SJCRH30 (cell line): ENCODE measurements around the gene MDH1B. TPM values are rescaled to one million over a fixed set of nuclear protein-coding genes. Genes with fewer than 3 reads are reported as not detected.
A peak's percentile ranks its signal among the peaks of the same experiment; 100 is the strongest.

ENCODE experiments used
- DNase-seq, 2 experiments: peaks; one replicate each; pipeline ENCODE4 v3.0.0-alpha.2; 2015 to 2020
- H3K27ac ChIP-seq: fragments of 250-450 bp; sonication (Bioruptor Pico); 2 replicates; pipeline ENCODE4 v1.5.1; 2020; ENCODE audit warnings: mild to moderate bottlenecking, moderate library complexity
- H3K27me3 ChIP-seq: fragments of 250-450 bp; sonication (Bioruptor Pico); 2 replicates; pipeline ENCODE4 v1.5.1; 2020; ENCODE audit warnings: mild to moderate bottlenecking, moderate library complexity
- H3K36me3 ChIP-seq: fragments of 250-450 bp; sonication (Bioruptor Pico); 2 replicates; pipeline ENCODE4 v1.5.1; 2020; ENCODE audit warnings: mild to moderate bottlenecking, moderate library complexity
- H3K4me1 ChIP-seq: fragments of 250-450 bp; sonication (Bioruptor Pico); 2 replicates; pipeline ENCODE4 v1.5.1; 2020; ENCODE audit warnings: mild to moderate bottlenecking, moderate library complexity
- H3K4me3 ChIP-seq: fragments of 250-450 bp; sonication (Bioruptor Pico); 2 replicates; pipeline ENCODE4 v1.5.1; 2020; ENCODE audit warnings: mild to moderate bottlenecking, moderate library complexity
- H3K9me3 ChIP-seq: fragments of 250-450 bp; sonication (Bioruptor Pico); replicated peaks from 2 replicates; pipeline ENCODE4 v1.5.1; 2020; ENCODE audit warnings: mild to moderate bottlenecking, moderate library complexity
- total RNA-seq: library from RNA; depleted of rRNA; stranded (reverse); fragments of >200 nt; shearing (Covaris generic); gene quantifications from 2 replicates; pipeline ENCODE4 v1.2.3, GENCODE V29; 2014

The MDH1B gene
- total RNA-seq, 1 experiment from 2014 or later = 1.3 TPM

DNA sequence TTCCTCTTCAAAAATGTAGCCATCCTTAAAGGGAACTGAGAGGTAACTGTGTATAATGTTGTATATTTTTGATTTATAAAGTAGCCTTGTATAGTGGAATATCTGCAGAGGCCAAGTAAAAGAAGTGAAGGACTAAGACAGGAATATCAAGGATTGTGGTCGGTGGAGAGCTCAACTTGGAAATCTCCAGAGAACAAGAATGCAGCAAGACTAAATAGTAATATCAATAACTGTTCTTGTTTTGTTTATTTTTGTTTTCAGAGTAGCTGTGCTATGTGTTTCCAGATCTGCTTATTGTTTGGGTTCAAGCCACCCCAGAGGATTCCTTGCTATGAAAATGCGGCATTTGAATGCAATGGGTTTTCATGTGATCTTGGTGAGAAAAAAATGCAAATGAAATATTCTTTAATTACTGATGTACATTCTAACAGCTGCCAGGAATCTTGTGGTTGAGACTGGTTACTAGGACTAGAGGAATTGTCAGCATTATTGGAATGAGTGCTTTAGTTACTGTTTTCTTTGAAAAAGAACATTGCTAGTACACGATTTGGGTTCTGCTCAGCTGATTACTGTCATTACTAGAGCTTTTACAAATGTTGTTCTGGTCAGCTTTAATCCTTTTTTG, 25.3 kb upstream of the MDH1B start:
- DNase-seq = no peak
- Histone ChIP-seq H3K27me3 (no peaks in the 10 kb centered on the region), H3K4me1 (no peaks in the 10 kb centered on the region), H3K9me3 (no peaks in the 10 kb centered on the region), H3K27ac (no peak overlapping the region), H3K36me3 (peaks cover 48% of the 10 kb centered on the region), H3K4me3 (no peak overlapping the region)

DNA sequence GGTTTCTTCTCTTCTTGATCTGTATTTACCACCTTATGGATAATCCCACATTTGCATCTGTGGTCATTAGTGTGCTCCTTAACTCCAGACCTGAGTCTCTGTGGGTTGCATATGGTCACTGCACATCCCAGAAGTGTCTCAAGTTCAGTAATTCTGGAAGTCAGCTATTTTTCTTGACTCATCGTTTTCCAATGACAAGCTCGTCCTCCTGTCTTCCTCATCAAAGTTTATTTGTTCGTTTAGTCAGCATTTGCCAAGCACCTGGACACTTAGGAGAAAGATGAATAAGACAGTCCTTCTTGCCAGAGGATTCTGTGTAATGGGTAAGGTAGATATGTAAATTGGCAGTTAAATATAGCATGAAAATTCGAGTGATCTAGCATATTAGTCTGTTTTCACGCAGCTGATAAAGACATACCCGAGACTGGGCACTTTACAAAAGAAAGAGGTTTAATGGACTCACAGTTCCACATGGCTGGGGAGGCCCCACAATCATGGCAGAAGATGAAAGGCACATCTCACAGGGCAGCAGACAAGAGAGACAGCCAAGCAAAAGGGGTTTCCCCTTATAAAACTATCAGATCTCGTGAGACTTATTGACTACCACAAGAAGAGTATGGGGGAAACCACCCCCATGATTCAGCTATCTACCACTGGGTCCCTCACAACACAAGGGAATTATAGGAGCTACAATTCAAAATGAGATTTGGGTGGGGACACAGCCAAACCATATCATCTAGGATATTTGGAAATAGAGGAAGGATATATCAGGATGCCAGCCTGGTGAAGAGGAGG, 19.6 kb upstream of the MDH1B start:
- Histone ChIP-seq H3K4me1 (no peaks in the 10 kb centered on the region), H3K36me3 (peaks cover 63% of the 10 kb centered on the region), H3K4me3 (no peak overlapping the region), H3K27me3 (no peaks in the 10 kb centered on the region), H3K27ac (no peak overlapping the region), H3K9me3 (no peaks in the 10 kb centered on the region)
- no peak for DNase-seq

DNA sequence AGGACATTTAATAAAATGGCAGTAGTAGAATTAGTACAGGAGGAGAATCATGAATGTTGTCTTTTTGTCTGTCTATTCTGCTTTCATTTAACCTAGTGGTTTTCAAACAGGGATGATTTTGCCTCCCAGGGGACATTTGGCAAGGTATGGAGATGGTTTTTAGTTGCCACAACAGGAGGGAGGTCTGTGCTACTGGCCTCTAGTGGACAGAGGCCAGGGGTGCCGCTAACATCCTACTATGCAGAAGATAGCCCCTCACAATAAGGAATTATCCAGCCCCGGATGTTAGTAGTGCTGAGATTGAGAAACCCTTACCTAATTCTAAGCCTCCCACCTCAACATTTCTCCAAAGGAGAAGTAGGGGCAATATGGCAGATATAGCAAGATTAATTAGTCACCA, 18.6 kb upstream of the MDH1B start:
- Histone ChIP-seq H3K9me3 (no peaks in the 10 kb centered on the region), H3K36me3 (peaks cover 65% of the 10 kb centered on the region), H3K4me1 (no peaks in the 10 kb centered on the region), H3K27me3 (no peaks in the 10 kb centered on the region), H3K4me3 (no peak overlapping the region), H3K27ac (no peak overlapping the region)
- peak in 1 of 2 experiments; percentile 25 for DNase-seq

DNA sequence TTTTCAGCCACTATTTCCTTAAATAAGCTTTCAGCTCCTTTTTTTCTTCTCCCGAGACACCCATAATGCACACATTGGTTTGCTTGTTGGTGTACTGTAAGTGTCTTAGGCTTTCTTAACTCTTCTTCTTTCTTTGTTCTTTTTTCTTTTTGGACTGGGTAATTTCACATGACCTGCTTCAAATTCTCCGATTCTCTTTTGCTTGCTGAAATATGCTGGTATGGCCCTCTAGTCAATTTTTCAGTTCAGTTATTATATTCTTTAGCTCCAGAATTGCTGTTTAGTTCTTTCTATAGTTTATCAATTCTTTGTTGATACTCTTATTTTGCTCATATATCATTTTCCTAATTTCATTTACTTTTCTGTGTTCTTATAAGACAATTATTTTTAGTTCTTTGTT, 15.5 kb upstream of the MDH1B start:
- no peak for DNase-seq
- H3K27ac ChIP-seq = no peak overlapping the region
- H3K36me3 ChIP-seq = peaks cover 65% of the 10 kb centered on the region

DNA sequence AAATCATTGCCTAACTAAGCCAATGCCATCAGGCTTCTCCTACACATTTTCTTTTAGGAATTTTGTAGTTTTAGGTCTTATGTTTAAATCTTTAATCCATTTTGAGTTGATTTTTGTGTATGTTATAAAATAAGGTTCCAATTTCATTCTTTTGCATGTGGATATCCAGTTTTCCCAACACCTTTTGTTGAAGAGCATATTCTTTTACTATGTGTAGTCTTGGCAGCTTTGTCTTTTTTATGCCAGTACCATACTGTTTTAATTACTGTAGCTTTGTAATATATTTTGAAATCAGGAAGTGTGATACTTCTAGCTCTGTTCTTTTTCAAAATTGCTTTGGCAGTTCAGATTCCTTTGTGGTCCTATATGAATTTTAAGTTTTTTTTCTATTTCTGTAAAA, 11.3 kb upstream of the MDH1B start:
- no peaks in the 10 kb centered on the region for H3K27me3 ChIP-seq
- H3K27ac ChIP-seq = no peak overlapping the region
- no peak for DNase-seq
- peaks cover 77% of the 10 kb centered on the region for H3K36me3 ChIP-seq
- H3K4me3 ChIP-seq = no peak overlapping the region
- no peaks in the 10 kb centered on the region for H3K4me1 ChIP-seq
- no peaks in the 10 kb centered on the region for H3K9me3 ChIP-seq

More for the DNA sequence above, 15.5 kb upstream of the MDH1B start:
- H3K9me3 ChIP-seq = no peaks in the 10 kb centered on the region
- H3K4me1 ChIP-seq = no peaks in the 10 kb centered on the region
- no peak overlapping the region for H3K4me3 ChIP-seq
- no peaks in the 10 kb centered on the region for H3K27me3 ChIP-seq

DNA sequence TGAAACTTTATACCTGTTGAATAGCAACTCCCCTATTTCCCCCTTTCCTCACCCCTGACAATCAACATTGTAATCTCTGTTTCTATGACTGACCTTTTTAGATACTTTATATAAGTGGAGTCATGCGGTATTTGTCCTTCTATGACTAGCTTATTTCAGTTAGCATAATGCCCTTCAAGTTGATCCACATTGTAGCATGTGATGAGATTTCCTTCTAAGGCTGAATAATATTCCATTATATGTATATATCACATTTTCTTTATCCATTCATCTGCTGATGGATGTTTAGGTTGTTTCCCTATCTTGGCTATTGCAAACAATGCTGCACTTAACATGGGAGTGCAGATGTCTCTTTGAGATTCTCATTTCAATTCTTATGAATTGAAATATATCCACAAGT, 9.7 kb upstream of the MDH1B start:
- Histone ChIP-seq H3K27me3 (no peaks in the 10 kb centered on the region), H3K36me3 (peaks cover 67% of the 10 kb centered on the region)

DNA sequence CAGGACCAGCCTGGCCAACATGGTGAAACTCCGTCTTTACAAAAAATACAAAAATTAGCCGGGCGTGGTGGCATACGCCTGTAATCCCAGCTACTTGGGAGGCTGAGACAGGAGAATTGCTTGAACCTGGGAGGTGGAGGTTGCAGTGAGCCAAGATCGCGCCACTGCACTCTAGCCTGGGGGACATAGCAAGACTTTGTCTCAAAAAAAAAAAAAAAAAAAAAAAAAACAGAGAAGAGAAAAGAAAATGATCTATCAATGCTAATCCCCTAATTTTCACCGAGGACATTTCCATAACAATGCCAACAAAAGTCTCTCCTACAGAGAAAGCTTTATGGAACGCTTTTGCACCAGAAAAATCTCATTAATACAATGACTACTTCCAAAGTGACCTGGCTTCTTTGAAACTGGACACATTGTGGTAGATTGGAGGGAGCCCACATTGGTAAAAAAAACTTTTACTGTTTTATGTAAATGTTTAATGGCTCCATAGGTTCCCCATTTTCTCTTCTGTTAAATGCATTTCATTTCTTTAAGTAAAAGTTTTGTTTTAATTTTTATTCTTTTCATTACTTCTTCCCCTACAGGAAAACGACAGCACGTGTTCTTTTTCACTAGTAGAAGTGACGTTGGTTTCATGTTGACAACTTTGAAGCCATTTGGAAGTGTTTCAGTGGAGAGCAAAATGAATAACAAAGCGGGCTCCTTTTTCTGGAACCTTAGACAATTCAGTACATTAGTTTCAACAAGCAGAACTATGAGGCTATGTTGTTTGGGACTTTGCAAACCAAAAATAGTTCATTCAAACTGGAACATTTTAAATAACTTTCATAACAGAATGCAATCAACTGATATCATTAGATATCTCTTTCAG, 1.2 kb upstream of the MDH1B start:
- no peak for DNase-seq
- H3K4me3 ChIP-seq = peak overlapping the region; percentile 98
- H3K27ac ChIP-seq = peak overlapping the region; percentile 90
- H3K36me3 ChIP-seq = peaks cover 16% of the 10 kb centered on the region
- H3K9me3 ChIP-seq = no peaks in the 10 kb centered on the region
- H3K4me1 ChIP-seq = peaks cover 5% of the 10 kb centered on the region; the same call in 1 of the 2 replicates
- no peaks in the 10 kb centered on the region for H3K27me3 ChIP-seq

More for the DNA sequence above, 9.7 kb upstream of the MDH1B start:
- H3K27ac ChIP-seq = no peak overlapping the region
- no peaks in the 10 kb centered on the region for H3K9me3 ChIP-seq
- no peak for DNase-seq
- H3K4me1 ChIP-seq = no peaks in the 10 kb centered on the region
- no peak overlapping the region for H3K4me3 ChIP-seq

DNA sequence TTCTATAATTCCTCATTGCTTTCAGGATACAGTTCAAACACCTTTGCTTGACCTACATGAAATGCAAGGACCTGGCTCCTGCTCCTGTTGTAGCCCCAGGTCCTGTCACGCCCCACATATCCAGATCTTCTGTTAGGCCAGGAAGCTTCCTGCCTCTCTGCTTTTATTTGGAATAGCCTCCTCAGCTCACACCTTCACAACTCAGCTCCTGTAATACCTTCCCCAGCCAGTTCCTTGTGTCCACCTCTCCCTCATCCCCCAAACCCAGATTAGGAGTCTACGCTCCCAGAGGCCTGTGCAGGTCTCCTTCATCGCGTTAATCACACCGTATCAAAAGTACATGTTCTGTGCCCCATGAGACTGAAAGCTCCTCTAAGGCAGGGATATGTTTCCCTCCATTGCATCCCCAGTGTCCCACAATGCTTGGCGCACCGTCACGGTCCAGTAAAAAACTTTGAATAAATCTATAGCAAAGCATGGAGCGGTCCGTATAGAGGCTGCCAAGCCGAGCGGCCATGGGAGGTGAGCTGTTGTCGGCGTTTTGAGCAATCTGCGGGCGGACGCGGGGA, 371 bp downstream of the MDH1B start:
- Histone ChIP-seq H3K9me3 (no peaks in the 10 kb centered on the region), H3K4me1 (peaks cover 5% of the 10 kb centered on the region; the same call in 1 of the 2 replicates), H3K4me3 (peak overlapping the region; percentile 98), H3K27ac (peak overlapping the region; percentile 90), H3K36me3 (peaks cover 14% of the 10 kb centered on the region), H3K27me3 (no peaks in the 10 kb centered on the region)
- no peak for DNase-seq

DNA sequence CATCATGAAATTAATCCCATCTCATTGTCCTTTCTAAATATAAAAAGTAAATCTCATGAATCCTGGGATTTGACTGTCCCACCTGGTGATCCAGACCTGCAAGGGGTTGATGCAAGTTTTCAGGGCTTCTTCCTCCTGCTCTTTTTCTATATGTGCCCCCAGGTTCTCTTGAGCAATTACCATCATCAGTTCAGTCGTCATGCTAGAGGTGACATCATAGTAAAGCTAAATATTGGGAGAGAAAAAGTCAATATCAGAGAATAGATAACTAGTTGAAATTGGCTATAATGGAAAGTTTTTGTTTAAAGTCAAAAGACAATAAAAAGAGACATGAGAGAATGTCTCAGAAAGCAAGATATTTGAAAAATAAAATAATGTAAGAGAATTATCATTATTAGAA, 8.3 kb downstream of the MDH1B start:
- no peak for DNase-seq
- no peaks in the 10 kb centered on the region for H3K36me3 ChIP-seq
- no peaks in the 10 kb centered on the region for H3K4me1 ChIP-seq
- no peaks in the 10 kb centered on the region for H3K9me3 ChIP-seq
- H3K27me3 ChIP-seq = no peaks in the 10 kb centered on the region; the same call in 1 of the 2 replicates
- no peak overlapping the region for H3K4me3 ChIP-seq
- H3K27ac ChIP-seq = no peak overlapping the region

DNA sequence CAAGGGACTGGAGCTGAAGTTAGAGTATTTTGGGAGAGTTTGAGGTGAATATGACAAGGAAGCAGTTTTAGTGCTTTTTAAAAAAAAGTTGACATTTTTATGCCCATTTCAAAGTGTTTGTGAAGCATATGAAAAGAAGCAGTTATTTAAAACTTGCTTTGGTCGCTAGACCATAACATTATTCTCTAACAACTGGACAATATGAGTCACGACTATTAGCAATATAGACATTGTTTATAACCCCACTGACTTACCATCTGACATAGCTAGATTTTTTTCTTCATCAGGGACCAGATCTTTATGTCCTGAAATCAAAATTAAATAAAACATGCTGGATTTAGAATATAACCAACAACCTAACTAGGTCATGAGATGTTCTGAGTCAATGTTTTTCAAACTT, 24.3 kb downstream of the MDH1B start:
- Histone ChIP-seq H3K36me3 (no peaks in the 10 kb centered on the region), H3K4me1 (peaks cover 5% of the 10 kb centered on the region; the same call in 1 of the 2 replicates), H3K9me3 (no peaks in the 10 kb centered on the region), H3K4me3 (no peak overlapping the region), H3K27me3 (no peaks in the 10 kb centered on the region), H3K27ac (no peak overlapping the region)
- DNase-seq = no peak

DNA sequence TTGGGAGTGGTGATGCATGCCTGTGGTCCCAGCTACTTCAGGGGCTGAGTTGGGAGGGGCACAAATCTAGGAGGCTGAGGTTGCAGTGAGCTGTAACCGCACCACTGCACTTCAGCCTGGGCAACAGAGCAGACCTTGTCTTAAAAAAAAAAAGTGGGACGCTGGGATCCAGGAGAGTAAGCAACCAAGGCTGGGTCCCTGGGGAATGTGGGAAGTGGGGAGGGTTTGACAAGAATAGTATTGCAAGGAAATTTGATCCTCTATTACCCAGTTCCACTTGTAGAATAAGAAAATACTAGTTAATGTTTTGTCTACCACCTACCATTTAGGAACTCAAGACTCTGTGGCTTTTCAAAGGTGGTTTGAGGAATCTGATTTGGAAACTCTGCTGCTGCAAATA, 25.9 kb downstream of the MDH1B start:
- Histone ChIP-seq H3K27me3 (no peaks in the 10 kb centered on the region), H3K4me1 (peaks cover 5% of the 10 kb centered on the region; the same call in 1 of the 2 replicates), H3K9me3 (no peaks in the 10 kb centered on the region), H3K36me3 (no peaks in the 10 kb centered on the region), H3K27ac (no peak overlapping the region), H3K4me3 (no peak overlapping the region)
- DNase-seq = peak; percentile 36 to 47

DNA sequence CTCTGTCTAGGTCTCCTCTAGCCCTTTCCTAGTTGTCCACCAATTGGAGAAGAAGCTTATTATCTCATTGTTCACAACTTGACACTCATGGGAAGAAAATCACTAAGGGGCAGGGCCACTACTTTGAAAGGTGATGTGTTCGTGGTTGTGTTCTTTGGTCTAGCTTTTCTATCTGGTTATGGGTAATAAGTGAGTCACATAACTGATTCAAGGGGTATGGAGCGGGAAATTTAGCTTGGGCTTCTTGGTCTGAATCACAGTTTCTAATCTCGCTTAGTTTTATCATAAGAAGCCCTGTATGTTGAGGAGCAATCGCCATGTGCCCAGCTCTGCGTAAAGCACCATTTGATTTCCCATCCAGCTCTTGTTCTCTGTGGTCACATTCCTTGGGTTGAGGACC, 28.2 kb downstream of the MDH1B start:
- no peaks in the 10 kb centered on the region for H3K27me3 ChIP-seq

DNA sequence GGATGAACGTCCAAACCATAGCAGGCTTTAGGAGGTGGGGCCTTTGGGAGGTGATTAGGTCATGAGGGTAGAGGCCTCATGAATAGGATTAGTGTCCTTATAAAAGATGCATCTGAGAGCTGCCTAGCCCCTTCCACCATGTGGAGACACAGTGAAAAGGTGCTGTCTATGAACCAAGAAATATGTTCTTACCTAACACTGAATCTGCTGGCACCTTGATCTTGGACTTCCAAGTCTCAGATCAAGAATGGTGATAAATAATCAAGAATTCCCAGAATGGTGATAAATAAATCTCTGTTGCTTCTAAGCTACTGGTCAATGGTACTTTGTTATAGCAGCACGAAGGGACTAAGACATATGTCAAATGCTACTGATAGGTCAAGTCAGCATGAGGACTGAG, 31.8 kb downstream of the MDH1B start:
- Histone ChIP-seq H3K4me1 (no peaks in the 10 kb centered on the region), H3K27me3 (no peaks in the 10 kb centered on the region), H3K27ac (no peak overlapping the region), H3K9me3 (no peaks in the 10 kb centered on the region), H3K4me3 (no peak overlapping the region), H3K36me3 (no peaks in the 10 kb centered on the region)
- no peak for DNase-seq

More for the DNA sequence above, 28.2 kb downstream of the MDH1B start:
- Histone ChIP-seq H3K27ac (no peak overlapping the region), H3K4me1 (peaks cover 5% of the 10 kb centered on the region; the same call in 1 of the 2 replicates), H3K4me3 (no peak overlapping the region), H3K36me3 (no peaks in the 10 kb centered on the region), H3K9me3 (no peaks in the 10 kb centered on the region)
- no peak for DNase-seq

DNA sequence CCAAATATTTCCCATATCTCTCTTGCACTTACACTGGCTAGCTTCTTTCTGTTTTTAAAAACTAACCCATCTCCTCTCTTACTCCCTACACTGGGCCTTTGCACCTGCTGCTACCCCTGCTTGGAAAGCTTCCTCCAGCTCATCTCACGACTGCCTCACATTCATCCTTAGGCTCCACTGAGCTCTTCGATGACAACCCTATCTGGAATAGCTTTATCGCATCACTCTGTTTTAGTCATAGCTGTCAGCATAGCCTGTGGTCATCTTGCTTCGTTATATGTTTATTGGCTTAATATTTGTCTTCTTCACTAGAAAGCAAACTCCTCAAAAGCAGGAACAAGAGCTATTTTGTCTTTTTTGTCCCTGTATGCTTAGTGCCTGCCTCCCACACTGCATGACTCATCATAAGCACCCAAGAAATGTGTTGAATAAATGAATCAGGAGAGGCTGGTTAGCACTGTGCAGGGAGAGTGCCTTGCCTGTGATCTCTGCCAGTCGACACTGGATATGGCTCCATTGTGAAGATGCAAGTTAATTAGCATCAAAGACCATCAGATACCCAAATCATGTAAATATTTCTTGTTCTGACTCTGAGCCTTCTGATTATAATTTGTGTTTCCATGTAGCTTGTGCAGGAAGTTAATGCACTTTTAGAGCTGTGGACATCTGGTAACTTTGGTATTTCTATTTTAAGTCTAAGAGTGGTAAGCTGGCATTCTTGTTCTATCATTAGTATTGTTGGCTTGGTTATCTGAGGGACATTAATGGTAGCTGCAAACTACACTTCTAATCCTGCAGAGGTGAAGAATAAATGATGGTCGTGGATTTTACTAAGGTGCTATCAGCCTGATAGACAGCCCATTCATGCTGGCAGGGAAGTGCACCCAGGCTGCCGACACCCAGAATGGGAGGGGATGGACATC, 36.6 kb downstream of the MDH1B start:
- no peak overlapping the region for H3K4me3 ChIP-seq
- no peaks in the 10 kb centered on the region for H3K4me1 ChIP-seq
- no peak for DNase-seq
- no peaks in the 10 kb centered on the region for H3K9me3 ChIP-seq
- no peaks in the 10 kb centered on the region for H3K36me3 ChIP-seq
- H3K27ac ChIP-seq = no peak overlapping the region
- H3K27me3 ChIP-seq = no peaks in the 10 kb centered on the region
